Small intestine (tissue), 7 donors: ENCODE measurements around the gene GPAM. TPM values are rescaled to one million over a fixed set of nuclear protein-coding genes. Genes with fewer than 3 reads are reported as not detected.
A peak's percentile ranks its signal among the peaks of the same experiment; 100 is the strongest.

Source experiments
- DNase-seq, 2 donors: peaks; one replicate each; pipeline versions ENCODE4 v3.0.0 to v3.0.0-alpha.2; 2013
- FAIRE-seq: peaks from 2 replicates; lab custom pipeline; 2012; peaks lifted over from hg19 to GRCh38; lab: Jason Lieb, UNC
- H3K27ac ChIP-seq, 3 donors: one replicate each; pipeline ENCODE4 v1.5.1; 2013; ENCODE audit warnings: low read length in 2 of 3, mild to moderate bottlenecking in 2 of 3, control low read depth in 1 of 3, inconsistent platforms in 1 of 3, low read depth in 1 of 3, moderate library complexity in 1 of 3
- H3K27me3 ChIP-seq, 3 donors: one replicate each; pipeline ENCODE4 v1.6.1; 2013; ENCODE audit warnings: low read length in 3 of 3, inconsistent platforms in 1 of 3; ENCODE audit not compliant: control insufficient read depth in 3 of 3, insufficient read depth in 3 of 3
- H3K36me3 ChIP-seq, 3 donors: one replicate each; pipeline ENCODE4 v1.6.1; 2013; ENCODE audit warnings: low read length in 3 of 3, inconsistent platforms in 1 of 3, low read depth in 1 of 3, mild to moderate bottlenecking in 1 of 3, moderate library complexity in 1 of 3; ENCODE audit not compliant: control insufficient read depth in 3 of 3, insufficient read depth in 2 of 3
- H3K4me1 ChIP-seq, 3 donors: one replicate each; pipeline ENCODE4 v1.6.1; 2013; ENCODE audit warnings: low read length in 2 of 3, inconsistent platforms in 1 of 3, low read depth in 1 of 3, mild to moderate bottlenecking in 1 of 3, moderate library complexity in 1 of 3; ENCODE audit not compliant: control insufficient read depth in 3 of 3, insufficient read depth in 2 of 3
- H3K4me3 ChIP-seq, 3 donors: one replicate each; pipeline ENCODE4 v1.5.1; 2013; ENCODE audit warnings: low read length in 3 of 3, control low read depth in 1 of 3, inconsistent platforms in 1 of 3, low read depth in 1 of 3, mild to moderate bottlenecking in 1 of 3, moderate library complexity in 1 of 3
- H3K9me3 ChIP-seq, 2 donors: one replicate each; pipeline ENCODE4 v1.6.1; 2013; ENCODE audit warnings: low read depth in 1 of 2, low read length in 1 of 2; ENCODE audit not compliant: control insufficient read depth in 2 of 2, insufficient read depth in 1 of 2
- WGBS, 3 donors: extraction: QIAGEN DNeasy Blood & Tissue Kit; methylation state at CpG; one replicate each; pipeline ENCODE4 v1.1.7; 2013; 5-methylcytosine and 5-hydroxymethylcytosine counted together
- polyA plus RNA-seq, 4 donors: library from polyadenylated mRNA; stranded (reverse) in 3 of 4; unstranded in 1 of 4; fragments of 200-250 nt in 3 of 4; fragments of 120-200 nt in 1 of 4; gene quantifications; one replicate each; pipeline versions ENCODE4 v1.2.1 to v1.2.3, GENCODE V29; 2013
- donor health status: healthy with polysubstance abuse.
- donor health status: control.
- donor health status: control.
- donor health status: Bipolar disorder and iron deficiency.
- donor health status: healthy.

Gene GPAM
- polyA plus RNA-seq, 4 donors, result 1.1 to 24.6 (median 11.7) TPM

- H3K36me3 ChIP-seq, result peaks cover 5 to 14% (median 11%) of the 10 kb centered on the region in 3 donors
- H3K27me3 ChIP-seq, result no peaks in the 10 kb centered on the region
- no peak overlapping the region for H3K4me3 ChIP-seq
- DNase-seq (no peak), FAIRE-seq (no peak)
- H3K9me3 ChIP-seq, result no peaks in the 10 kb centered on the region
- peaks cover 0 to 14% (median 2%) of the 10 kb centered on the region in 3 donors for H3K4me1 ChIP-seq
- H3K27ac ChIP-seq, result no peak overlapping the region
- 92 to 96% (median 95%) methylated on average over 6 of the region's 6 CpGs for WGBS, 3 donors
Observed at GRCh38 chr10:112168733-112169132, 14.8 kb downstream of the GPAM start.

GRCh38 chr10:112166800-112167199 lies 16.8 kb downstream of the GPAM start:
- WGBS, 3 donors, result 88 to 94% (median 94%) methylated on average over 3 of the region's 3 CpGs
- DNase-seq (no peak), FAIRE-seq (no peak)
- H3K27me3 ChIP-seq, result no peaks in the 10 kb centered on the region
- no peak overlapping the region for H3K27ac ChIP-seq
- no peaks in the 10 kb centered on the region for H3K9me3 ChIP-seq
- H3K4me1 ChIP-seq, result no peaks in the 10 kb centered on the region
- no peak overlapping the region for H3K4me3 ChIP-seq
- peaks cover 9 to 17% (median 17%) of the 10 kb centered on the region in 3 donors for H3K36me3 ChIP-seq

GRCh38 chr10:112161757-112162518 lies 21.6 kb downstream of the GPAM start:
- WGBS, 3 donors, result 67 to 71% (median 70%) methylated on average over 4 of the region's 4 CpGs
- H3K36me3 ChIP-seq, result peaks cover 7 to 32% (median 20%) of the 10 kb centered on the region in 3 donors
- peak overlapping the region in 1 of 3 donors; percentile 8 for H3K27ac ChIP-seq

GRCh38 chr10:112160834-112161233 lies 22.7 kb downstream of the GPAM start:
- H3K9me3 ChIP-seq, result no peaks in the 10 kb centered on the region
- H3K27ac ChIP-seq, result no peak overlapping the region
- no peaks in the 10 kb centered on the region for H3K4me1 ChIP-seq
- peaks cover 15 to 39% (median 23%) of the 10 kb centered on the region in 3 donors for H3K36me3 ChIP-seq
- 95 to 99% (median 95%) methylated on average over 3 of the region's 3 CpGs for WGBS, 3 donors
- H3K4me3 ChIP-seq, result no peak overlapping the region
- DNase-seq, result no peak
- FAIRE-seq, result no peak
- no peaks in the 10 kb centered on the region for H3K27me3 ChIP-seq

More at GRCh38 chr10:112161757-112162518, 21.6 kb downstream of the GPAM start:
- no peaks in the 10 kb centered on the region for H3K4me1 ChIP-seq
- H3K4me3 ChIP-seq, result no peak overlapping the region
- H3K27me3 ChIP-seq, result no peaks in the 10 kb centered on the region
- H3K9me3 ChIP-seq, result no peaks in the 10 kb centered on the region
- FAIRE-seq, result no peak
- DNase-seq, result no peak

GRCh38 chr10:112159469-112159868 lies 24.1 kb downstream of the GPAM start:
- WGBS, 3 donors, result 95 to 97% (median 96%) methylated on average over 8 of the region's 8 CpGs

GRCh38 chr10:112151524-112152039 lies 32.0 kb downstream of the GPAM start:
- 92 to 96% (median 93%) methylated on average over 4 of the region's 4 CpGs for WGBS, 3 donors
- no peak overlapping the region for H3K27ac ChIP-seq
- H3K4me3 ChIP-seq, result no peak overlapping the region
- FAIRE-seq (no peak), DNase-seq (no peak)
- H3K27me3 ChIP-seq, result no peaks in the 10 kb centered on the region
- peaks cover 0 to 4% (median 0%) of the 10 kb centered on the region in 3 donors for H3K4me1 ChIP-seq
- H3K36me3 ChIP-seq, result peaks cover 6 to 18% (median 13%) of the 10 kb centered on the region in 3 donors
- H3K9me3 ChIP-seq, result no peaks in the 10 kb centered on the region

More at GRCh38 chr10:112159469-112159868, 24.1 kb downstream of the GPAM start:
- no peaks in the 10 kb centered on the region for H3K4me1 ChIP-seq
- no peaks in the 10 kb centered on the region for H3K9me3 ChIP-seq
- FAIRE-seq, result no peak
- H3K36me3 ChIP-seq, result peaks cover 17 to 36% (median 22%) of the 10 kb centered on the region in 3 donors
- H3K4me3 ChIP-seq, result no peak overlapping the region
- peak in 1 of 2 donors; percentile 81 for DNase-seq
- peak overlapping the region in 1 of 3 donors; percentile 70 for H3K27ac ChIP-seq
- no peaks in the 10 kb centered on the region for H3K27me3 ChIP-seq

GRCh38 chr10:112148331-112148730 lies 35.2 kb downstream of the GPAM start:
- Histone ChIP-seq H3K27me3 (no peaks in the 10 kb centered on the region), H3K27ac (peak overlapping the region in 1 of 3 donors; percentile 70), H3K9me3 (no peaks in the 10 kb centered on the region), H3K36me3 (peaks cover 2 to 7% (median 4%) of the 10 kb centered on the region in 3 donors), H3K4me1 (peaks cover 0 to 4% (median 0%) of the 10 kb centered on the region in 3 donors), H3K4me3 (no peak overlapping the region)
- 70 to 84% (median 73%) methylated on average over 3 of the region's 3 CpGs for WGBS, 3 donors
- FAIRE-seq (no peak), DNase-seq (peak in 1 of 2 donors; percentile 48)

- no peak for FAIRE-seq
- DNase-seq, result no peak
- Histone ChIP-seq H3K27ac (no peak overlapping the region), H3K27me3 (no peaks in the 10 kb centered on the region), H3K9me3 (no peaks in the 10 kb centered on the region), H3K4me3 (no peak overlapping the region), H3K4me1 (peaks cover 0 to 4% (median 0%) of the 10 kb centered on the region in 3 donors), H3K36me3 (peaks cover 0 to 2% (median 2%) of the 10 kb centered on the region in 3 donors)
- 86 to 87% (median 87%) methylated on average over 6 of the region's 6 CpGs for WGBS, 3 donors
Observed at GRCh38 chr10:112146799-112147198, 36.8 kb downstream of the GPAM start.
